ENCODE measurements around the gene PPP1R3G. TPM values are rescaled to one million over a fixed set of nuclear protein-coding genes. Genes with fewer than 3 reads are reported as not detected.

PPP1R3G gene
- total RNA-seq, 3 donors from 2014 or later, result not detected

DNA sequence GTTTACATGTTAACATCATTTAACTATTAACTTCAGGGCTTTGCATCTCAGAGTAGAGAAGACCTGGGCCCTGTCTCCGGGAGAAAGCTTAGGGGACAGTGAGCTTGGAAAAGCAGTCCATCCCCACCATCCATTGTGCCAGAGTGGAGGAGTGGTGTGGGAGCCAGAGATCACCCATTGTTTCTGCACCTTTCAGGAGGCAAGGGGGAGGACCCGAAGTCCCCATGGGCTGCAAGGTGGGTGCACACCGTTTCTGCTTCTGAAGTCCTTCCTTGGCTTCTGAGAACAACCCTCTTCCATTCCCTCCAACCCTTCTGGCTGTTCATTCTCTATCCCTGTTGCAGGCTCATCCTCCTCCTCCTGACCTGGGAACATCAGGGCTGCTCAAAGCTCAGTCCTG is 4.0 kb upstream of the PPP1R3G start:
- peaks cover 2% of the 10 kb centered on the region for H3K36me3 Mint-ChIP-seq (ENCODE audit: insufficient read depth)
- H3K4me1 Mint-ChIP-seq (ENCODE audit: low read depth), result peaks cover 5% of the 10 kb centered on the region
- no peak for ATAC-seq
- no peaks in the 10 kb centered on the region for H3K9me3 Mint-ChIP-seq
- H3K4me3 Mint-ChIP-seq, result no peak overlapping the region
- DNase-seq, result no peak
- peaks cover 35% of the 10 kb centered on the region for H3K27me3 Mint-ChIP-seq (ENCODE audit: low read depth)

DNA sequence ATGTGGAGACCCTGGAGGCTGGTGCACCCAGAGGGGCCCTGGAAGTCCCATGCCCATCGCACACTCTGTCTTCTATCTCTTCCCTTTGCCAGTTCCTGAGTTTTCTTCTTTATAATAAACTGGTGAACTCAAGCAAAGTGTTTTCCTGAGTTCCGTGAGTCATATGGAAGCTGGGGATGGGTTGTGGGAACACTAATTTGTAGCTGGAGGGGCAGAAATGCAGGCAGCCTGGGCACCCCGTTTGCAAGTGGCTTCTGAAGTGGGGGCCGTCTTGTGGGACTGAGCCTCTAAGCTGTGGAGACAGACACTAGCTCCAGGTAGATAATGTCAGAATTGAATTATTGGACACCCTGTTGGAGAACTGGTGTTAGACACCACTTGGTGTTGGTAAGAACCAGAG is 3.2 kb upstream of the PPP1R3G start:
- peaks cover 5% of the 10 kb centered on the region for H3K4me1 Mint-ChIP-seq (ENCODE audit: low read depth)
- H3K4me3 Mint-ChIP-seq, result no peak overlapping the region
- H3K9me3 Mint-ChIP-seq, result no peaks in the 10 kb centered on the region
- peaks cover 40% of the 10 kb centered on the region for H3K27me3 Mint-ChIP-seq (ENCODE audit: low read depth)
- H3K36me3 Mint-ChIP-seq (ENCODE audit: insufficient read depth), result no peaks in the 10 kb centered on the region
- DNase-seq (no peak), ATAC-seq (no peak)

DNA sequence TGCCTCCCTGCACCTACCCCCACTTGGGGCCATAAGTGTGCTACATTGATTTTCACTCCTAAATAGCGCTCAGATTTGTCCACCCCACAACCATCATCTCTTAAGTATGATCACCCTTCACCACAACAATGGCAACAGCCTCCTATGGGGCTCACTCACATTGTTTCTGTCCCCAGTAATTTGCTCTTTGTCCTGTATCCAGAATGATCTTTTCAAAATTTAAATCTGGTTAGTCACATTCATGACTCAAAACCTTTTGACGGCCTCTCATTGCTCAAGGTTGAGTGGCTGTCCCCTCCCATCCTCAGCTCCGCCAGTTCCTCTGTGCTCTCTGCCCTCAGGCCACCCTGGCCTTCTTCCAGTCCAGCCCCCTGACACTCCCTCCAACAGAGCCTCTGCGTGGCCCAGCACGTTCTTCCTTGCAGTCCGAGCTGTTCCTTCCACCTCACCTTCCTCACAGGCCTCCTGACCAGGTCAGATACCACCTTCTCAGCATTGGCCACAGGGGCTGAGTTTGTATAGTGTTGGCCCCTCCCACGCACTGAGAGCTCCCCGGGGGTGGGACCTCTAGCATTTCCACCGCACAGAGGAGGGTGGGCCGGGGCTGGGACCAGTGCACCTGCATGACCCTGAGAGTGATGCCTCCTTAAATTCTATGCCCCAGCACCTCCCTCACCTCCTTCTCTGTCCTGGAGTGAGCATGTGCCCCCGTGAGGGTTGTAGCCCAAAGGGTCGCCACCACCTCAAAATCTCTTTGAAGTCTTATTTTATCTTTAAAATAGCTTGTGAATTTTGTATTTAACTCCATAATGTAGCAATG is 2.4 kb upstream of the PPP1R3G start:
- DNase-seq, result no peak
- Mint-ChIP-seq H3K9me3 (no peaks in the 10 kb centered on the region), H3K4me3 (no peak overlapping the region), H3K36me3 (ENCODE audit: insufficient read depth) (no peaks in the 10 kb centered on the region), H3K27me3 (ENCODE audit: low read depth) (peaks cover 47% of the 10 kb centered on the region), H3K4me1 (ENCODE audit: low read depth) (peaks cover 5% of the 10 kb centered on the region)
- no peak for ATAC-seq

DNA sequence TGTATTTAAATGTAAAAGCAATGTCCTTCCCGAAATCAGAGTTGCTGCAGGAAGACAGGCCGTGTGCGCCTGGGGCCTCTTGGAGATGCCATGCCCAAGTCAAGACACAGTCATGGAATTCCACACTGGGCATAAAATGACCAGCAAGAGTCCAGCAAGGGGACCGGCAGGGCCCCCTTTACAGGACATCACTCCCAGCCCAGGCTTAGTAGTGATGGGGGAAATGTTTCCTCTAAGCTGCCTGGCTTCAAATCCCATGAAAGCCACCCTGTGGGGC is 1.9 kb upstream of the PPP1R3G start:
- H3K4me3 Mint-ChIP-seq, result no peak overlapping the region

DNA sequence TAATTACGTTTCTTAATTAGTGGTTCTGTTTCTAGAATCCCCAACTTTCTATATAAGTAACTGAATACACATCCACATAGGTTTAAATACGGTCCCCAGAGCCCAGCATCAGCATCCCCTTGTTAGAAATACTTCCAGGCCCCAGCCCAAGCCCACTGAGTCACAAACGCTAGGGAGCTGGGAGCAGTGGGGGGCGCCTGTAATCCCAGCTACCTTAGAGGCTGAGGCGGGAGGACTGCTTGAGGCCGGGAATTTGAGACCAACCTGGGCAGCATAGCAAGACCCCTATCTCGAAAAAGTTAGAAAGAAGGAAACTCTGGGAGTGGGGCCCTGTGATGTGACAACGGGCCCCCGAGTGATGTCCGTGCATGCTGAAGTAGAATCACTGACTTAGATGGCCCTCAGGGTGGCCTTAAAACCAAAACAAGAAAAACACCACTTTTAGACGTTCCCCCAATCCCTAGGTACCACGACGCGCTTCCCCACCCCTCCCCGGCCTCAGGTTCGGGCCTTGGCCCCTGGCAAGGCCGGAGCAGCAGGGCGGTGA is 1.3 kb upstream of the PPP1R3G start:
- ATAC-seq (no peak), DNase-seq (no peak)
- Mint-ChIP-seq H3K36me3 (ENCODE audit: insufficient read depth) (no peaks in the 10 kb centered on the region), H3K27me3 (ENCODE audit: low read depth) (peaks cover 53% of the 10 kb centered on the region), H3K4me3 (no peak overlapping the region), H3K4me1 (ENCODE audit: low read depth) (peaks cover 5% of the 10 kb centered on the region), H3K9me3 (no peaks in the 10 kb centered on the region)

More for the DNA sequence above, 1.9 kb upstream of the PPP1R3G start:
- Mint-ChIP-seq H3K4me1 (ENCODE audit: low read depth) (peaks cover 5% of the 10 kb centered on the region), H3K27me3 (ENCODE audit: low read depth) (peaks cover 48% of the 10 kb centered on the region), H3K9me3 (no peaks in the 10 kb centered on the region), H3K36me3 (ENCODE audit: insufficient read depth) (no peaks in the 10 kb centered on the region)
- no peak for DNase-seq
- ATAC-seq, result no peak

- ATAC-seq (peak in 1 of 2 donors; percentile 29), DNase-seq (no peak)
- Mint-ChIP-seq H3K9me3 (no peaks in the 10 kb centered on the region), H3K4me3 (peak overlapping the region; percentile 51), H3K36me3 (ENCODE audit: insufficient read depth) (no peaks in the 10 kb centered on the region), H3K27me3 (ENCODE audit: low read depth) (peaks cover 53% of the 10 kb centered on the region), H3K4me1 (ENCODE audit: low read depth) (peaks cover 5% of the 10 kb centered on the region)
Observed at GRCh38 chr6:5084360-5084780, 771 bp upstream of the PPP1R3G start.

GRCh38 chr6:5085648-5086293 is 630 bp downstream of the PPP1R3G start:
- Mint-ChIP-seq H3K36me3 (ENCODE audit: insufficient read depth) (no peaks in the 10 kb centered on the region), H3K4me3 (no peak overlapping the region), H3K4me1 (ENCODE audit: low read depth) (peaks cover 5% of the 10 kb centered on the region), H3K9me3 (no peaks in the 10 kb centered on the region), H3K27me3 (ENCODE audit: low read depth) (peaks cover 62% of the 10 kb centered on the region)
- ATAC-seq, result peak; percentile 26 to 27
- no peak for DNase-seq

GRCh38 chr6:5086294-5086890 is 1.3 kb downstream of the PPP1R3G start:
- peak; percentile 5 to 26 for ATAC-seq
- Mint-ChIP-seq H3K4me3 (no peak overlapping the region), H3K9me3 (no peaks in the 10 kb centered on the region), H3K27me3 (ENCODE audit: low read depth) (peaks cover 63% of the 10 kb centered on the region), H3K36me3 (ENCODE audit: insufficient read depth) (no peaks in the 10 kb centered on the region), H3K4me1 (ENCODE audit: low read depth) (peaks cover 7% of the 10 kb centered on the region)
- DNase-seq, result no peak

GRCh38 chr6:5087389-5087788 is 2.2 kb downstream of the PPP1R3G start:
- ATAC-seq (no peak), DNase-seq (no peak)
- H3K36me3 Mint-ChIP-seq (ENCODE audit: insufficient read depth), result no peaks in the 10 kb centered on the region
- H3K4me3 Mint-ChIP-seq, result no peak overlapping the region
- no peaks in the 10 kb centered on the region for H3K9me3 Mint-ChIP-seq
- peaks cover 56% of the 10 kb centered on the region for H3K27me3 Mint-ChIP-seq (ENCODE audit: low read depth)
- peaks cover 11% of the 10 kb centered on the region for H3K4me1 Mint-ChIP-seq (ENCODE audit: low read depth)

GRCh38 chr6:5088780-5089179 is 3.6 kb downstream of the PPP1R3G start:
- ATAC-seq, result no peak
- H3K4me1 Mint-ChIP-seq (ENCODE audit: low read depth), result peaks cover 11% of the 10 kb centered on the region
- DNase-seq, result no peak
- H3K27me3 Mint-ChIP-seq (ENCODE audit: low read depth), result peaks cover 52% of the 10 kb centered on the region
- no peak overlapping the region for H3K4me3 Mint-ChIP-seq
- H3K9me3 Mint-ChIP-seq, result no peaks in the 10 kb centered on the region
- no peaks in the 10 kb centered on the region for H3K36me3 Mint-ChIP-seq (ENCODE audit: insufficient read depth)

- H3K27me3 Mint-ChIP-seq (ENCODE audit: low read depth), result peaks cover 54% of the 10 kb centered on the region
- DNase-seq (no peak), ATAC-seq (no peak)
- H3K36me3 Mint-ChIP-seq (ENCODE audit: insufficient read depth), result no peaks in the 10 kb centered on the region
- H3K4me1 Mint-ChIP-seq (ENCODE audit: low read depth), result peaks cover 7% of the 10 kb centered on the region
- no peaks in the 10 kb centered on the region for H3K9me3 Mint-ChIP-seq
- H3K4me3 Mint-ChIP-seq, result no peak overlapping the region
Observed at GRCh38 chr6:5089481-5090438, 4.6 kb downstream of the PPP1R3G start.

- no peak overlapping the region for H3K4me3 Mint-ChIP-seq
- no peak for DNase-seq
- no peak for ATAC-seq
- H3K27me3 Mint-ChIP-seq (ENCODE audit: low read depth), result peaks cover 53% of the 10 kb centered on the region
- no peaks in the 10 kb centered on the region for H3K9me3 Mint-ChIP-seq
- H3K4me1 Mint-ChIP-seq (ENCODE audit: low read depth), result peaks cover 6% of the 10 kb centered on the region
- H3K36me3 Mint-ChIP-seq (ENCODE audit: insufficient read depth), result no peaks in the 10 kb centered on the region
Observed at GRCh38 chr6:5090603-5091002, 5.5 kb downstream of the PPP1R3G start.

- no peaks in the 10 kb centered on the region for H3K36me3 Mint-ChIP-seq (ENCODE audit: insufficient read depth)
- peaks cover 6% of the 10 kb centered on the region for H3K4me1 Mint-ChIP-seq (ENCODE audit: low read depth)
- DNase-seq, result no peak
- no peak for ATAC-seq
- peaks cover 49% of the 10 kb centered on the region for H3K27me3 Mint-ChIP-seq (ENCODE audit: low read depth)
- H3K4me3 Mint-ChIP-seq, result no peak overlapping the region
- no peaks in the 10 kb centered on the region for H3K9me3 Mint-ChIP-seq
Observed at GRCh38 chr6:5091210-5092069, 6.3 kb downstream of the PPP1R3G start.
